Body of pancreas (tissue), 4 donors: ENCODE data around the gene FAM107B. TPM values are rescaled to one million over a fixed set of nuclear protein-coding genes. Genes with fewer than 3 reads are reported as not detected.
A peak's percentile ranks its signal among the peaks of the same experiment; 100 is the strongest.

ENCODE experiments used
- ATAC-seq: fragments of 150-250 bp; one replicate; pipeline ENCODE4 v1.9.1; 2016
- DNase-seq, 4 donors: peaks; one replicate each; pipeline ENCODE4 v3.0.0-alpha.2; 2019
- H3K27ac ChIP-seq, 4 donors: fragments of 200-600 bp; sonication (generic); 1 replicate in 3 of 4; 2 replicates in 1 of 4; pipeline versions ENCODE4 v1.5.1 to v1.6.1; 2016 to 2019; ENCODE audit warnings: mild to moderate bottlenecking in 1 of 4, mixed read lengths in 1 of 4, moderate library complexity in 1 of 4
- H3K27me3 ChIP-seq, 2 donors: fragments of 200-600 bp; sonication (generic); one replicate each; pipeline ENCODE4 v1.6.0; 2016; ENCODE audit warnings: mild to moderate bottlenecking in 1 of 2
- H3K36me3 ChIP-seq, 2 donors: fragments of 200-600 bp; sonication (generic); replicated peaks in 1 of 2; 2 replicates each; pipeline ENCODE4 v1.5.1; 2016; ENCODE audit warnings: low read depth in 2 of 2; ENCODE audit not compliant: insufficient read depth in 1 of 2
- H3K4me1 ChIP-seq: fragments of 200-600 bp; sonication (generic); one replicate; pipeline ENCODE4 v1.6.0; 2016
- H3K4me3 ChIP-seq, 2 donors: fragments of 200-600 bp; sonication (generic); 1 replicate in 1 of 2; 2 replicates in 1 of 2; pipeline ENCODE4 v1.5.1; 2016 to 2019
- H3K9me3 ChIP-seq, 3 donors: fragments of 200-600 bp; sonication (generic); 1 replicate in 2 of 3; 2 replicates in 1 of 3; pipeline ENCODE4 v1.5.1; 2016
- POLR2A ChIP-seq, 3 donors: fragments of 450-650 bp; IDR thresholded peaks; one replicate each; pipeline ENCODE4 v1.6.1; 2016; ENCODE audit warnings: antibody characterized with exemption in 3 of 3, mild to moderate bottlenecking in 2 of 3
- WGBS, 2 donors: methylation state at CpG; one replicate each; pipeline ENCODE4 v1.1.5; 2017; 5-methylcytosine and 5-hydroxymethylcytosine counted together
- intact Hi-C: fragments of 100-400 bp; cut with DNase I; formaldehyde crosslinking; loops from one replicate; pipeline ENCODE4 v1.15.1; 2023
- total RNA-seq, 2 donors: library from RNA; depleted of rRNA; stranded (reverse); fragments of >200 nt; gene quantifications; one replicate each; pipeline ENCODE4 v1.1.0, GENCODE V29; 2016
- TF ChIP-seq, protein P1 (sequence below), 7 experiments: fragments of 450-650 bp in 4 of 7; fragments of 200-600 bp in 3 of 7; sonication (generic) in 3 of 7; IDR thresholded peaks; one replicate each; pipeline ENCODE4 v1.5.1; 2016 to 2019; ENCODE audit warnings: antibody characterized with exemption in 7 of 7

FAM107B gene
- total RNA-seq, 2 donors from 2014 or later: 19.4 to 45.9 TPM

DNA sequence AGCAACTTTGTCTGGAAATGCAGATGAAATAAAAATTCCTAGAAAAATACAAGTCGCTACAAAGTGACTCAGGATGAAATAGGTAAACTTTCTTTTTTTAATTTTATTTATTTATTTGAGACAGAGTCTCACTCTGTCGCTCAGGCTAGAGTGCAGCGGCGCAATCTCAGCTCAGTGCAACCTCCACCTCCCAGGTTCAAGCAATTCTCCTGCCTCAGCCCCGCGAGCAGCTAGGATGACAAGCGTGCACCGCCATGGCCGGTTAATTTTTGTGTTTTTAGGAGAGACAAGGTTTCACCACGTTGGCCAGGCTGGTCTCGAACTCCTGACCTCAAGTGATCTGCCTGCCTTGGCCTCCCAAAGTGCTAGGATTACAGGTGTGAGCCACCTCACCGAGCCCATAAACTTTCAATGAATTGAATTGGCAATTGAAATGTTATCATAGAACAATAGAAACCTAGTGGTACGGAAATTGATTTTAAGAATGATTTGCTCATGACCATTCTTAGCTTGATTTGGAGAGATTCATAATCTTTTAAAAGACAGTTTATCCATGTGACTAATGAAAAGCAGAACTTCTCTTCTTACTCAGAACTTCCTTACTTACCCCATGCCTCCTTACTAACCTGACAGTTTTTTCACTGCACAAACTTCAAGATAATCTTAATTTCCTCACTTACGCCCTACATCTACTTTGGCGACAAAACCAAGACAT lies 161.7 kb downstream of the FAM107B start:
- Histone ChIP-seq H3K27ac (peak overlapping the region; percentile 32 to 82 (median 60)), H3K27me3 (no peaks in the 10 kb centered on the region), H3K4me3 (no peak overlapping the region), H3K36me3 (no peaks in the 10 kb centered on the region), H3K9me3 (no peaks in the 10 kb centered on the region), H3K4me1 (peaks cover 37% of the 10 kb centered on the region)
- TF ChIP-seq, protein P1, sequence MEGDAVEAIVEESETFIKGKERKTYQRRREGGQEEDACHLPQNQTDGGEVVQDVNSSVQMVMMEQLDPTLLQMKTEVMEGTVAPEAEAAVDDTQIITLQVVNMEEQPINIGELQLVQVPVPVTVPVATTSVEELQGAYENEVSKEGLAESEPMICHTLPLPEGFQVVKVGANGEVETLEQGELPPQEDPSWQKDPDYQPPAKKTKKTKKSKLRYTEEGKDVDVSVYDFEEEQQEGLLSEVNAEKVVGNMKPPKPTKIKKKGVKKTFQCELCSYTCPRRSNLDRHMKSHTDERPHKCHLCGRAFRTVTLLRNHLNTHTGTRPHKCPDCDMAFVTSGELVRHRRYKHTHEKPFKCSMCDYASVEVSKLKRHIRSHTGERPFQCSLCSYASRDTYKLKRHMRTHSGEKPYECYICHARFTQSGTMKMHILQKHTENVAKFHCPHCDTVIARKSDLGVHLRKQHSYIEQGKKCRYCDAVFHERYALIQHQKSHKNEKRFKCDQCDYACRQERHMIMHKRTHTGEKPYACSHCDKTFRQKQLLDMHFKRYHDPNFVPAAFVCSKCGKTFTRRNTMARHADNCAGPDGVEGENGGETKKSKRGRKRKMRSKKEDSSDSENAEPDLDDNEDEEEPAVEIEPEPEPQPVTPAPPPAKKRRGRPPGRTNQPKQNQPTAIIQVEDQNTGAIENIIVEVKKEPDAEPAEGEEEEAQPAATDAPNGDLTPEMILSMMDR (IDR thresholded peaks at IDR 0.05): no peak
- no peak for TF ChIP-seq POLR2A (IDR thresholded peaks at IDR 0.05)
- 78 to 89% methylated on average over 15 of the region's 15 CpGs for WGBS, 2 donors
- intact Hi-C loops: loop anchor here (10.0 kb wide), 1 partner anchor 62 kb away; no protein-coding TSS in a partner anchor
- ATAC-seq: no peak
- DNase-seq: no peak

DNA sequence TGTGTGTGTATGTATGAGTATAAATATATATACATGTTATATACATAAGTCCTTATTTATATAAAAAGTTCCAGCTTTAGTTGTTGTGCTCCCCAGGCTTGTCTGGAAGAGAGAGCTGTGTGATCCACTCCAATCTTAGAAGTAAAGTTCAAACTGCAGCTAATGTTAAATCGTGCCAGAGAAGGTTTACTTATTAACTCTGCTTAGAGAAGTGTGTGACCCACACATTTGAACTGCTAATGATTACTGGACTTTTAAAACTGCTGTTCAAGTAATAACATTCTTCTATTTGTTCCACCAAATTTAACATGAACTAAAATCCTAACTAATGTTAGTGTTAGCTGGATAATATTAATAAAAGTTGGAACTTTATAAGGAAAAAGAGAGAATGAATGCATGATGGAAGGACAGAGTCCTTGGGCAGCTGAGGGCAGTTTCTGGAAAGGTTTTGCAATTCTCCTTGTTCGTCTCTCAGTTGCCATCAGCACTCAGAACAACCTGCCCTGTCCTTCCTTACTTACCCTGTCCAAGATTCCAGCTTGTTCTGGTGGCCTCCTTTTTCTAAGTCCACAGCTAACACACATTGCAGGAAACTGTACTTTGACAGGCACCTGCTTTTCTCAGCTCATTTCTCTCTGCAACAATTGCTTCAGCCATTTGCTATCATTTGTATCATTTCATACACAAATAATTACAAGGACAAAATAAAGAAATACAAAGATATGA lies 162.6 kb downstream of the FAM107B start:
- 5 to 6% methylated on average over 2 of the region's 2 CpGs for WGBS, 2 donors
- peak in 2 of 4 donors; percentile 35 to 41 for DNase-seq
- intact Hi-C loops: loop anchor here (10.0 kb wide), 1 partner anchor 63 kb away; no protein-coding TSS in a partner anchor
- ATAC-seq: peak; percentile 89
- Histone ChIP-seq H3K4me3 (no peak overlapping the region), H3K27ac (peak overlapping the region; percentile 45 to 82 (median 60)), H3K27me3 (no peaks in the 10 kb centered on the region), H3K4me1 (peaks cover 37% of the 10 kb centered on the region), H3K9me3 (no peaks in the 10 kb centered on the region), H3K36me3 (no peaks in the 10 kb centered on the region)
- no peak for TF ChIP-seq POLR2A (IDR thresholded peaks at IDR 0.05)
- TF ChIP-seq, protein P1 (IDR thresholded peaks at IDR 0.05): no peak

DNA sequence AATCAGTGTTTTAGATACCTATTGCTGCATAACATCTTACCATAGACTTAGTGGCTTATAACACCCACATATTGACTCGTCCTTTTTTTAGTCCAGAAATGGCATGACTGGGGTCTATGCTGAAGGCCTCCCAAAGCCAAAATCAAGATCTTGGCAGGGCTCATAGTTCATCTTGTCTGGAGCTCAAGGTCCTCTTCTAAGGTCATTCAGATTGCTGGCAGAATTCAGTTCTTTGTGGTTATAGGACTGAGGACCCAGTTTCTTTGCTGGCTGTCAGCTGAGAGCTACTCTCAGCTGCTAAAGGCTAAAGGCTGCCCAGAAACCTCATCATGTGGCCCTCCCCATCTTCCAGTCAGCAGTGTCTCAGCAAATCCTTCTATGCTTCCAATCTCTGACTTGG lies 165.5 kb downstream of the FAM107B start:
- WGBS, 2 donors: 35 to 54% methylated on average over 1 of the region's 1 CpG
- TF ChIP-seq, protein P1 (IDR thresholded peaks at IDR 0.05): no peak
- TF ChIP-seq POLR2A (IDR thresholded peaks at IDR 0.05): no peak
- Histone ChIP-seq H3K9me3 (no peaks in the 10 kb centered on the region), H3K4me1 (peaks cover 48% of the 10 kb centered on the region), H3K36me3 (no peaks in the 10 kb centered on the region), H3K27ac (peak overlapping the region in 1 of 4 donors; percentile 82), H3K4me3 (no peak overlapping the region), H3K27me3 (no peaks in the 10 kb centered on the region)
- ATAC-seq (no peak), DNase-seq (no peak)
- intact Hi-C loops: no loop called here

DNA sequence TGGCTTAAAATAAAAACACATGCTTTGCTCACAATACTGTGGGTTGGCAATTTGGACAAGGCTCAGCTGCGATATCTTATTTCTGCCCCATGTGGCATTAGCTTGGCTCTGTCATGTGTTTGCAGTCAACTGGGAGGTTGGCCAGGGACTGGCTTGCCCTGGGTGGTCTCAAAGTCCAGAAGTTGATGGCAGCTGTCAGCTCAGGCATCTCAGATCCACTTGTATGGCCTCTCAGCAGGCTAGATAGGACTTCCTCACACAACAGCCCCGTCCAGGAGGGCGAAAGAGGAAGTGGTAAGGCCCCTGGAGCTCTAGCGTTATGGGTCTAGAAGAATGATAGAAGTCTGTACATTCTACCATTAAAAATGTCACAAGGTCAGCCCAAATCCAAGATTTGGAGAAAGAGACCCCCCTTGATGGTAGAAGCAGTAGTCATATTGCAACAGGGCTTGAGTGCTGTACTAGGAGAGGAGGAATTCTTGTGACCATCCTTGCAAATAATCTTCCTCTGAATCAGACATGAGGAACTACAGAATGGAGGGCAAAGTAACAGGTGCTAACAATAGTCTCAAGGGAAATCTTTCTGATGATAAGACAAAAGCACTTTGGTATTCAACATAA lies 166.2 kb downstream of the FAM107B start:
- ATAC-seq (no peak), DNase-seq (peak in 2 of 4 donors; percentile 62)
- TF ChIP-seq, protein P1 (IDR thresholded peaks at IDR 0.05): no peak
- TF ChIP-seq POLR2A (IDR thresholded peaks at IDR 0.05): no peak
- Histone ChIP-seq H3K4me3 (no peak overlapping the region), H3K27me3 (no peaks in the 10 kb centered on the region), H3K4me1 (peaks cover 46% of the 10 kb centered on the region), H3K27ac (peak overlapping the region in 2 of 4 donors; percentile 36 to 82), H3K36me3 (no peaks in the 10 kb centered on the region), H3K9me3 (no peaks in the 10 kb centered on the region)
- intact Hi-C loops: no loop called here
- WGBS, 2 donors: 71 to 73% methylated on average over 4 of the region's 4 CpGs
